Measurements from ENCODE around the gene CDH16. TPM values are rescaled to one million over a fixed set of nuclear protein-coding genes. Genes with fewer than 3 reads are reported as not detected.

CDH16 gene
- total RNA-seq (not detected), polyA plus RNA-seq (not detected)

GRCh38 chr16:66918803-66919568 lies at the start of gene CDH16:
CDH16 (minus strand) TSS chr16:66918885; CDS start chr16:66918065, 820 bp downstream.
- DNase-seq, result no peak
- Histone ChIP-seq H3K27ac (ENCODE audit: insufficient read depth, low read length, poor library complexity, severe bottlenecking) (no peak within 1 kb of the TSS), H3K9me3 (ENCODE audit: control insufficient read depth in 2 of 2, low read length in 2 of 2) (no peaks in the 10 kb centered on the region), H3K36me3 (ENCODE audit: control insufficient read depth, insufficient read depth, low read length) (no peaks in the 10 kb centered on the region), H3K4me1 (ENCODE audit: control insufficient read depth, insufficient read depth, low read length, poor library complexity, severe bottlenecking) (no peaks in the 10 kb centered on the region), H3K27me3 (ENCODE audit: control insufficient read depth, insufficient read depth, low read length) (peaks cover under 1% of the 10 kb centered on the region), H3K4me3 (ENCODE audit: low read depth, low read length) (no peak within 1 kb of the TSS)
- Mint-ChIP-seq H3K4me3 (no peak within 1 kb of the TSS), H3K27ac (no peak within 1 kb of the TSS), H3K27me3 (peaks cover 30% of the 10 kb centered on the region), H3K4me1 (no peaks in the 10 kb centered on the region), H3K36me3 (no peaks in the 10 kb centered on the region), H3K9me3 (no peaks in the 10 kb centered on the region)
- no peak for ATAC-seq (ENCODE audit: low read depth in 2 of 2)

GRCh38 chr16:66964049-66964448 lies 45.4 kb upstream of the CDH16 start:
- Mint-ChIP-seq H3K27ac (no peak overlapping the region), H3K27me3 (peaks cover 2% of the 10 kb centered on the region), H3K4me1 (peaks cover 0 to 9% (median 4%) of the 10 kb centered on the region in 4 donors), H3K36me3 (no peaks in the 10 kb centered on the region), H3K4me3 (peak overlapping the region in 1 of 4 donors; percentile 34), H3K9me3 (no peaks in the 10 kb centered on the region)
- Histone ChIP-seq H3K9me3 (ENCODE audit: control insufficient read depth in 2 of 2, low read length in 2 of 2) (no peaks in the 10 kb centered on the region), H3K36me3 (ENCODE audit: control insufficient read depth, insufficient read depth, low read length) (no peaks in the 10 kb centered on the region), H3K27ac (ENCODE audit: insufficient read depth, low read length, poor library complexity, severe bottlenecking) (no peak overlapping the region), H3K27me3 (ENCODE audit: control insufficient read depth, insufficient read depth, low read length) (no peaks in the 10 kb centered on the region), H3K4me1 (ENCODE audit: control insufficient read depth, insufficient read depth, low read length, poor library complexity, severe bottlenecking) (no peaks in the 10 kb centered on the region), H3K4me3 (ENCODE audit: low read depth, low read length) (no peak overlapping the region)
- DNase-seq (no peak), ATAC-seq (ENCODE audit: low read depth in 2 of 2) (no peak)

DNA sequence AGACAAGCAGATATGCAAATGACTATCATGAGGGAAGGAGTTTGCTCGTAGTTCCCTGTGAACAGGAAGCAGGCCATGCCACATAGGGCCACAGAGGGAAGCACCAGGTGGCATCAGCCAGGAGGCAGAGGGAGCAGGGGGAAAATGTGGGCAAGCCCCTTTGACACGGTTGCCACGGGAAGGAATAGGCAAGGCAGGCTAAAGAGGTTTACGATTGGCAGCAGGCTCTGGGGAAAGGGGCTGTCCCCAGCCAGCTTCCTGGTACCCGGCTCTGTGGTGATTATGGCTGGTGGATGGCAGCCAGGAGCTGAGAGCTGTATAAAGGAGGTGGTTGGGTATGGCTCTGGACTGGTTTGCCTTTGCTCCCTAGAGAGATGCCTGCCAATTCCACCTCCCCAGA lies 43.2 kb upstream of the CDH16 start:
- Mint-ChIP-seq H3K27me3 (peaks cover 5% of the 10 kb centered on the region), H3K4me1 (peaks cover 0 to 17% (median 10%) of the 10 kb centered on the region in 4 donors), H3K4me3 (peak overlapping the region in 1 of 4 donors; percentile 47), H3K9me3 (no peaks in the 10 kb centered on the region), H3K36me3 (no peaks in the 10 kb centered on the region), H3K27ac (peak overlapping the region in 2 of 3 donors; percentile 52 to 63)
- no peaks in the 10 kb centered on the region for H3K4me1 ChIP-seq (ENCODE audit: control insufficient read depth, insufficient read depth, low read length, poor library complexity, severe bottlenecking)
- H3K4me3 ChIP-seq (ENCODE audit: low read depth, low read length), result no peak overlapping the region
- DNase-seq, result peak in 1 of 3 donors; percentile 42
- H3K36me3 ChIP-seq (ENCODE audit: control insufficient read depth, insufficient read depth, low read length), result no peaks in the 10 kb centered on the region
- no peaks in the 10 kb centered on the region for H3K9me3 ChIP-seq (ENCODE audit: control insufficient read depth in 2 of 2, low read length in 2 of 2)
- no peak overlapping the region for H3K27ac ChIP-seq (ENCODE audit: insufficient read depth, low read length, poor library complexity, severe bottlenecking)
- no peak for ATAC-seq (ENCODE audit: low read depth in 2 of 2)
- H3K27me3 ChIP-seq (ENCODE audit: control insufficient read depth, insufficient read depth, low read length), result no peaks in the 10 kb centered on the region

DNA sequence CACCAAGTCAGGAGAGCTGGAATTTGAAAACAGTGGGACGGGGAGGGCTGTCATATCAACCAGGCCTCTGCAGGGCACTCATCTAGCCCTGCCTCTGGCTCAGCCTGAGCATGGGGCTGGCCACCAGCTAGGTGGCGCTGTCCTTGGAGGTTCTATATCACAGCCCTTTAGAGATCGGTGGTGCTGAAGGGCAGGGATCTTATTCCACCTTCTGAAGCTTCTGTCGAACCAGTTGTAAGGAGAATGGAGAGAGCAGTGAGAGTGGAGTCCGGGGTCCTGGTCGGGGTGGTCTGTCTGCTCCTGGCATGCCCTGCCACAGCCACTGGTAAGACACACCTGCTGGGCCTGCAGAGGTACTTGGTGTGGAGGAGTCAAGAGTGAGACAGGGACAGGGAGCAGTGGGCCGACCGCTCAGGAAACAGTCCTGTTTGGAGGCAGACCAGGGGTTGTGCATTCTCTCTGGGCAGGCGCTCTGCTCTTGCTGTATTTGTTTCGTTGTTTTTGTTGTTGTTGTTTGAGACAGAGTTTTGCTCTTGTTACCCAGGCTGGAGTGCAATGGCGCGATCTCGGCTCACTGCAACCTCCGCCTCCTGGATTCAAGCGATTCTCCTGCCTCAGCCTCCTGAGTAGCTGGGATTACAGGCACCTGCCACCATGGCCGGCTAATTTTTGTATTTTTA lies 42.5 kb upstream of the CDH16 start, which contains the start of gene CES3:
Gene CES3 (plus strand): TSS at position 202 of the 680 bp plus-strand sequence. CDS start 42 bp downstream, at position 244.
- Mint-ChIP-seq H3K9me3 (no peaks in the 10 kb centered on the region), H3K4me1 (peaks cover 0 to 17% (median 10%) of the 10 kb centered on the region in 4 donors), H3K27ac (peak within 1 kb of the TSS in 2 of 3 donors; percentile 52 to 63), H3K36me3 (no peaks in the 10 kb centered on the region), H3K27me3 (peaks cover 6% of the 10 kb centered on the region), H3K4me3 (peak within 1 kb of the TSS in 2 of 4 donors; percentile 24 to 47)
- Histone ChIP-seq H3K27me3 (ENCODE audit: control insufficient read depth, insufficient read depth, low read length) (no peaks in the 10 kb centered on the region), H3K4me1 (ENCODE audit: control insufficient read depth, insufficient read depth, low read length, poor library complexity, severe bottlenecking) (no peaks in the 10 kb centered on the region), H3K36me3 (ENCODE audit: control insufficient read depth, insufficient read depth, low read length) (no peaks in the 10 kb centered on the region), H3K27ac (ENCODE audit: insufficient read depth, low read length, poor library complexity, severe bottlenecking) (no peak within 1 kb of the TSS), H3K9me3 (ENCODE audit: control insufficient read depth in 2 of 2, low read length in 2 of 2) (no peaks in the 10 kb centered on the region), H3K4me3 (ENCODE audit: low read depth, low read length) (no peak within 1 kb of the TSS)
- ATAC-seq (ENCODE audit: low read depth in 2 of 2) (peak; percentile 74 to 84), DNase-seq (peak in 2 of 3 donors; percentile 39 to 83)

DNA sequence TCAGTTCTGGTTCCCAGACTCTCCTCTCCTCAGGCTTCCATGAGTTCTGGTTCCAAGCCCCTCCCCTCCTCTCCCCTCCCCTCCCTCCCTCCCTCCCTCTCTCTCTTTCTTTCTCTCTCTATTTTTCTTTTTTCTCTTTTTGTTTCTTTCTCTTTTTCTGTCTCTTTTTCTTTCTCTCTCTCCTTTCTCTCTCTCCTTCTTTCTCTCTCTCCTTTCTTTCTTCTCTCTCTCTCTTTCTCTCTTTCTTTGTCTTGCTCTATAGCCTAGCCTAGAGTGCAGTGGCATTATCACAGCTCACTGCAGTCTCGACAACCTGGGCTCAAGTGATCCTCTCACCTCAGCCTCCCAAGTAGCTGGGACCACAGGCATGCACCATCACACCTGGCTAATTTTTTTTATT lies 41.6 kb upstream of the CDH16 start:
- H3K4me3 Mint-ChIP-seq, result no peak overlapping the region

GRCh38 chr16:66959704-66960161 lies 41.0 kb upstream of the CDH16 start:
- no peaks in the 10 kb centered on the region for H3K4me1 ChIP-seq (ENCODE audit: control insufficient read depth, insufficient read depth, low read length, poor library complexity, severe bottlenecking)
- H3K27me3 ChIP-seq (ENCODE audit: control insufficient read depth, insufficient read depth, low read length), result no peaks in the 10 kb centered on the region
- Mint-ChIP-seq H3K9me3 (no peaks in the 10 kb centered on the region), H3K4me1 (peaks cover 0 to 17% (median 10%) of the 10 kb centered on the region in 4 donors), H3K4me3 (no peak overlapping the region), H3K27ac (no peak overlapping the region), H3K36me3 (no peaks in the 10 kb centered on the region), H3K27me3 (peaks cover 9% of the 10 kb centered on the region)
- no peaks in the 10 kb centered on the region for H3K9me3 ChIP-seq (ENCODE audit: control insufficient read depth in 2 of 2, low read length in 2 of 2)
- H3K4me3 ChIP-seq (ENCODE audit: low read depth, low read length), result no peak overlapping the region
- H3K36me3 ChIP-seq (ENCODE audit: control insufficient read depth, insufficient read depth, low read length), result no peaks in the 10 kb centered on the region
- ATAC-seq (ENCODE audit: low read depth in 2 of 2) (no peak), DNase-seq (no peak)
- no peak overlapping the region for H3K27ac ChIP-seq (ENCODE audit: insufficient read depth, low read length, poor library complexity, severe bottlenecking)

More for the DNA sequence above, 41.6 kb upstream of the CDH16 start:
- H3K36me3 ChIP-seq (ENCODE audit: control insufficient read depth, insufficient read depth, low read length), result no peaks in the 10 kb centered on the region
- DNase-seq, result no peak
- no peaks in the 10 kb centered on the region for H3K9me3 Mint-ChIP-seq
- no peaks in the 10 kb centered on the region for H3K27me3 ChIP-seq (ENCODE audit: control insufficient read depth, insufficient read depth, low read length)
- ATAC-seq (ENCODE audit: low read depth in 2 of 2), result no peak
- H3K27ac Mint-ChIP-seq, result no peak overlapping the region
- no peak overlapping the region for H3K27ac ChIP-seq (ENCODE audit: insufficient read depth, low read length, poor library complexity, severe bottlenecking)
- H3K4me1 ChIP-seq (ENCODE audit: control insufficient read depth, insufficient read depth, low read length, poor library complexity, severe bottlenecking), result no peaks in the 10 kb centered on the region
- peaks cover 9% of the 10 kb centered on the region for H3K27me3 Mint-ChIP-seq
- H3K4me1 Mint-ChIP-seq, result peaks cover 0 to 17% (median 10%) of the 10 kb centered on the region in 4 donors
- no peaks in the 10 kb centered on the region for H3K36me3 Mint-ChIP-seq
- no peak overlapping the region for H3K4me3 ChIP-seq (ENCODE audit: low read depth, low read length)
- H3K9me3 ChIP-seq (ENCODE audit: control insufficient read depth in 2 of 2, low read length in 2 of 2), result no peaks in the 10 kb centered on the region

GRCh38 chr16:66958857-66959703 lies 40.4 kb upstream of the CDH16 start:
- Mint-ChIP-seq H3K36me3 (no peaks in the 10 kb centered on the region), H3K27ac (peak overlapping the region in 1 of 3 donors; percentile 10), H3K9me3 (peaks cover 0 to 2% (median 0%) of the 10 kb centered on the region in 7 donors), H3K27me3 (peaks cover 13% of the 10 kb centered on the region), H3K4me3 (peak overlapping the region in 1 of 4 donors; percentile 19), H3K4me1 (peaks cover 0 to 17% (median 10%) of the 10 kb centered on the region in 4 donors)
- no peak for DNase-seq
- Histone ChIP-seq H3K4me3 (ENCODE audit: low read depth, low read length) (no peak overlapping the region), H3K9me3 (ENCODE audit: control insufficient read depth in 2 of 2, low read length in 2 of 2) (no peaks in the 10 kb centered on the region), H3K27ac (ENCODE audit: insufficient read depth, low read length, poor library complexity, severe bottlenecking) (no peak overlapping the region), H3K4me1 (ENCODE audit: control insufficient read depth, insufficient read depth, low read length, poor library complexity, severe bottlenecking) (peaks cover under 1% of the 10 kb centered on the region), H3K36me3 (ENCODE audit: control insufficient read depth, insufficient read depth, low read length) (no peaks in the 10 kb centered on the region), H3K27me3 (ENCODE audit: control insufficient read depth, insufficient read depth, low read length) (no peaks in the 10 kb centered on the region)
- ATAC-seq (ENCODE audit: low read depth in 2 of 2), result no peak
